ENCODE measurements around the gene HCRTR1. TPM values are rescaled to one million over a fixed set of nuclear protein-coding genes. Genes with fewer than 3 reads are reported as not detected.

The HCRTR1 gene
- total and polyA plus RNA-seq, 2 donors (not counting 3 experiments of a cell fraction or from before 2014, with no cell fraction given), result 0.93 to 1.5 TPM

GRCh38 chr1:31584869-31585735, 32.4 kb upstream of the HCRTR1 start:
- Histone ChIP-seq H4K20me1 (replicated peaks; ENCODE audit: control insufficient read depth, extremely low read depth, insufficient read depth, low read length) (no peaks in the 10 kb centered on the region), H3K9ac (replicated peaks; ENCODE audit: extremely low read depth, insufficient read depth, low read length) (no peak overlapping the region), H3K4me1 (ENCODE audit: control insufficient read depth, extremely low read depth, insufficient read depth, low read length) (peaks cover 63% of the 10 kb centered on the region), H3K79me2 (ENCODE audit: control insufficient read depth, insufficient read depth, low read length) (peaks cover 38% of the 10 kb centered on the region), H3K4me3 (replicated peaks in 1 of 3; ENCODE audit: insufficient read depth in 1 of 3, low read depth in 1 of 3, low read length in 3 of 3) (no peak overlapping the region), H2AFZ (ENCODE audit: low read depth, low read length) (no peak overlapping the region), H3K27ac (ENCODE audit: insufficient read depth, low read depth, low read length) (no peak overlapping the region), H3K36me3 (ENCODE audit: control insufficient read depth in 2 of 2, extremely low read depth in 1 of 2, insufficient read depth in 2 of 2, low read length in 2 of 2) (peaks cover 14 to 29% of the 10 kb centered on the region in 2 experiments), H3K4me2 (ENCODE audit: insufficient read depth, low read length) (no peak overlapping the region), H3K9me3 (replicated peaks; ENCODE audit: control insufficient read depth, insufficient read depth, low read length) (no peaks in the 10 kb centered on the region), H3K9me1 (replicated peaks; ENCODE audit: control insufficient read depth, extremely low read depth, insufficient read depth, low read length) (no peaks in the 10 kb centered on the region), H3K27me3 (ENCODE audit: control insufficient read depth in 2 of 2, insufficient read depth in 2 of 2, low read length in 2 of 2) (no peaks in the 10 kb centered on the region)
- intact Hi-C loops (cut with micrococcal nuclease), result loop anchor here (5.0 to 10.0 kb wide), 2 partner anchors 350 to 477 kb away; partner anchors contain the start of gene PTP4A2
- CTCF ChIA-PET, result interaction anchor here (0.8 to 2.1 kb wide), 9 partner anchors 8 to 33 kb away, joined by 3 to 7 read pairs (median 4); no protein-coding TSS in a partner anchor
- TF ChIP-seq GATA2 (IDR thresholded peaks at IDR 0.05; ENCODE audit: insufficient read depth, insufficient read length, low read depth, low read length) (no peak), MYC (IDR thresholded peaks at IDR 0.05; ENCODE audit: low read depth, low read length) (no peak), MAX (IDR thresholded peaks at IDR 0.05; ENCODE audit: insufficient read depth, insufficient read length) (no peak), JUN (IDR thresholded peaks at IDR 0.05; ENCODE audit: borderline replicate concordance, insufficient read depth, insufficient read length, low read depth) (no peak), CTCF (IDR thresholded peaks at IDR 0.05; ENCODE audit: extremely low read depth in 1 of 2, insufficient read depth in 1 of 2, low read depth in 1 of 2, low read length in 2 of 2) (no peak), FOS (IDR thresholded peaks at IDR 0.05; ENCODE audit: borderline replicate concordance, insufficient read depth, low read length) (no peak), POLR2AphosphoS5 (IDR thresholded peaks at IDR 0.05; ENCODE audit: insufficient read depth, low read depth, low read length) (no peak), POLR2A (IDR thresholded peaks at IDR 0.05; ENCODE audit: low read depth, low read length) (no peak), EZH2 (IDR thresholded peaks at IDR 0.05; ENCODE audit: borderline replicate concordance, low read depth, low read length, severe bottlenecking) (no peak)
- POLR2A ChIA-PET, result interaction anchor here (1.1 kb wide), 1 partner anchor 11 kb away, joined by 4 read pairs; no protein-coding TSS in a partner anchor
- DNase-seq (ENCODE audit: low read depth, low spot score), result no peak
- FAIRE-seq, result no peak
- dilution Hi-C loops (cut with MboI; ENCODE audit: extremely low pct_ligation_motif_present, low sequenced_read_pairs), result no loop called here
- TSS peak; percentile 15 for BruUV-seq (replicated peaks)

Measured in endothelial cell of umbilical vein (primary cell).